SW480 (cell line): Measurements from ENCODE around the gene GAS2.
A peak's percentile ranks its signal among the peaks of the same experiment; 100 is the strongest.

Experiments used
- DNase-seq: peaks from one replicate; pipeline ENCODE4 v3.0.0-alpha.2; 2016; ENCODE audit warnings: low spot score

GAS2 gene

GRCh38 chr11:22728600-22729389 lies 62.4 kb downstream of the GAS2 start:
- no peak for DNase-seq

GRCh38 chr11:22730319-22730718 lies 63.9 kb downstream of the GAS2 start:
- DNase-seq = peak; percentile 49

- no peak for DNase-seq
Observed at GRCh38 chr11:22732588-22732987, 66.2 kb downstream of the GAS2 start.

DNA sequence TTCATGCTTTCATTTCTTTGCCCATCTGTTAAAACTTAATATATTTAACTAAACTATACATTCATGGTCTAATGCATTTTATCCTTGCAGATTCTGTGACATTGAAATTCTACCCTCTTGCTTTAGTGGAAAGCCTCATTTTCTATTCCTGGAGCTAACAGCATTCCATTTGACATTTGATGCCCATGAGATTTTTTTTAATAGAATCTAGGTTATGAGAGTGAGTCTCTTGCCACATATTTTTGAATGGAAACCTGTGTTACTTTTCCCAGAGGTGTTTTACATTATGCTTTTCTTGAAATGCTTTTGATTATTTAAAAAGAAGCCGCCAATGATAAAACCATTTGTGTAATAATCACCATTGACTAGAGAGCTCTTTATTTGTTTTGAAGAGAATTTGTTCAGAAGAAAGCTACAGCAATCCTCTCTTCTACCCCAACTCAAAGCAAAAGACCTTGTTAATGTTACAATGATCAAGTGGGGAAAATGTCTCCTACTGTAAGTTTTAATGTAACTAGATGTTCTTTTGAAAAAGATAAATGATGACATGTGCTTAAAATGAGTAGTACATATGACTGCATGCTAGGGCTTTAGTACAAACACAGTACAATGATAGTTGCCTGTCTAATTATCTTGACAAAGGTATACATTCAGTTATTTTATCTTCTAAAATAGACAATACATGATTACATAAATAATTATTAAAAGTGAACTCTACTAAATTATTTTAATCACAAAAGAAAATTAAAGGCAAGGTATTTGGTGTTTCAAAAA lies 67.3 kb downstream of the GAS2 start:
- DNase-seq = no peak

GRCh38 chr11:22734628-22735345 lies 68.4 kb downstream of the GAS2 start:
- DNase-seq = no peak

DNA sequence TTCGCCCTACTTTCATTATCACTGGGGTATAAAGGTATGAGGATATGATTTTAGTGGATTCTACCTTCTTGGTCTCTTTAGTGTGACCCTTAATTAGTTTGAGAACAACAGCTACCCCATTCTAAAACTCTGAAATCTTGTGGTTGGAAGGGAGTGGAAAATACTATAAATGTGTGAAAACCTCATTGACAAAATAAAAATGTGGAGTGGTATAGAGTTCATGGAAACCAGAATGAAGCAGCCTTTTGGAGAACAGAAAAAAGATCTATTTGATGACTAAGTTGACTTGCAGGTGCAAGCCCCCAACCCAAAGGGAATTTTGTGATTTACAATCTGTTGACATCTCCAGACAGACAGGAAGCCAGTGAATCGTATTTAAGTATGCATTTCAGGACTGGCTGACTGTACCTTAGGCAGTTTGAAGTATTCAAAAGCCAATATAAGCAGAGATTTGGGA lies 75.8 kb downstream of the GAS2 start:
- no peak for DNase-seq

- no peak for DNase-seq
Observed at GRCh38 chr11:22749536-22749935, 83.1 kb downstream of the GAS2 start.

GRCh38 chr11:22752908-22753310 lies 86.5 kb downstream of the GAS2 start:
- DNase-seq = no peak

DNA sequence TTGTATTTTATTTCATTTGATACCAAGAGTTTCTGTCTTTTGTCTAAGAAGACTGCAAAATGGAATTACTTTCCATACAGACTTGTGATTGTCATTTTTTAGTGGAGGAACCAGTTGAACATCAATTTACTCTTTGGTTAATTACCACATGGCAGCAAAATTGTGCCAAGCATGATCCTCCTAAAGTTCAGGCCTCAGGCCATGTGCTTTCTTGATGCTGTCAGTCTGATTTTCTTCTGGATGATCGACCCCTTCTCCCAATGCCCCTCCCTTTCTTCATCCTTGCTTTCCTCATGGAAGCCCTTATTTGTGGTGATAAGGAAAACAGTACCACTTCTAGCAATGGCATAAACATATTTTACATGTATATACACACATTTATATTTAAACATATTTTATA lies 87.0 kb downstream of the GAS2 start:
- DNase-seq = no peak

DNA sequence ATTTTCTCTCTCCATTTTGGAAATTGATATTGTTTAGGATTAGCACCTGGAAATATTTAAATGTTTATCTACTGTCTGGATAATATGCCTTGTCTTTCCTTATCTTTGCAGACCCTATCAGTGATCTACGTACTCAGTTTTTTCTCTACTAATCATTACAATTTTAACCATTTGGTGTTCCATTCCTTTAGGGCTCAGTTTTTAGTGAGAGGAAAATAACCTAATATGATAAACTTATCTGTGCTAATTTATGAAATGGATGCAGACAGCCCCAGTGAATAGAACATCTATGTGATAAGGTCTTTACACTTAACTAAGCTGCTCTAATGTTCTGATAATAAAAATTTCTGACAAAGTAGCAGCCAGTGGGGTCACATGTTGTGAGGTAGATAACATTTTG lies 94.7 kb downstream of the GAS2 start:
- no peak for DNase-seq

GRCh38 chr11:22763166-22763565 lies 96.8 kb downstream of the GAS2 start:
- DNase-seq = no peak

GRCh38 chr11:22764735-22765134 lies 98.3 kb downstream of the GAS2 start:
- no peak for DNase-seq

DNA sequence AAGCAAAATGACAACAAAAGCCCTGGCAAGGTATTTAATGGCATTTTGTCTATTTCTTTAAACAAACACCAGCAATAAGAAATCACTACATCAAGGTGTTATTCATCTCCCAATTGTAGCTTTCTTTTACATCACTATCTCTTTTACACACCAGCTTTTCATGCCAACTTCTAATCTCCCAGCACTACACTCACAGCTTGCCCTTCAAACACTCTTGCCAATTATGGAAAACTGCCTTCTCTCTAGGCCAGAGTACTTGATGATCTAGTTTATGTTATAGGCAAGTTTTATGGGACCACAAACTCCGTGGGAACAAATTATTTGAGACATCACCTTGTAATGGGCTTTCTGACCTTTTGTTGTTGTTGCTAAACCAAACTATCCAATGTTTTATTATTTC lies 101.9 kb downstream of the GAS2 start:
- no peak for DNase-seq

DNA sequence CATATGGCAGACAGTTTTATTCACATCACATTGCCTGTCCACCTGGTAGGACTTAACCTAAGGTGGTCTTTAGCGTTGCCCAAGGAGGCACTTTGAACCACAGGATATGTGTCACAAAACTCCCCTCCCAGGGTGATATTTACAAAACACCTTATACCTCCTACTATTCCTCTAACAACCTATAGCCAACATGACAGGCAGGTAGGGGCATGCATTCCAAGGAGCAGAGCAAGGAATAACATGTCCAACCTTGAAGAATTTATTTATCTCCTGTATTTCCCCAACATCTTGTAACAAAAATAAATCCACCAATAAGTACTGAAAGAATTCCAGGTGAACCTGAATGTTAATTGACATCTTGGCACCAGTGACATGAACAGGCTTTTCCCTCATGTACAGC lies 102.7 kb downstream of the GAS2 start:
- DNase-seq = no peak

GRCh38 chr11:22774716-22775115 lies 108.3 kb downstream of the GAS2 start:
- no peak for DNase-seq

- no peak for DNase-seq
Observed at GRCh38 chr11:22775248-22775647, 108.8 kb downstream of the GAS2 start.

- DNase-seq = peak; percentile 20
Observed at GRCh38 chr11:22778642-22779041, 112.2 kb downstream of the GAS2 start.

DNA sequence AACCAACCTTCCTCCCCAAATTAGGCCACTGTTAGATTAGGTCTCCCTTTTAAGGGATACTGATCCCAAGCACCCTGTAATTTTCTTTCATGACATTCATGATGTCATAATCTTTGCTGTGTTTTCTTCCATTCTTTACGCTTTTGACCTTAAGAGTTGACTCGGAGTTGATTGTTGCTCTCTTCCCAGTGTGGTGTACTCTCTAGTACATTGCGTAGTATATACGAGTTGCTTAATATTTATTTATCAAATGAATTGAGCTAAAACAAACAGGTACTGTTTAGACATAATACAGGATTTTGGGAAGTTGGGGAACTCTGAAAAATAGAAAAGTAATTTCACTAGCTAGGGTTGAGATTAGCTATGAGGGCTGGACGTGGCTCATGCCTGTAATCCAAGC lies 113.4 kb downstream of the GAS2 start:
- no peak for DNase-seq

GRCh38 chr11:22780952-22781593 lies 114.7 kb downstream of the GAS2 start:
- no peak for DNase-seq

DNA sequence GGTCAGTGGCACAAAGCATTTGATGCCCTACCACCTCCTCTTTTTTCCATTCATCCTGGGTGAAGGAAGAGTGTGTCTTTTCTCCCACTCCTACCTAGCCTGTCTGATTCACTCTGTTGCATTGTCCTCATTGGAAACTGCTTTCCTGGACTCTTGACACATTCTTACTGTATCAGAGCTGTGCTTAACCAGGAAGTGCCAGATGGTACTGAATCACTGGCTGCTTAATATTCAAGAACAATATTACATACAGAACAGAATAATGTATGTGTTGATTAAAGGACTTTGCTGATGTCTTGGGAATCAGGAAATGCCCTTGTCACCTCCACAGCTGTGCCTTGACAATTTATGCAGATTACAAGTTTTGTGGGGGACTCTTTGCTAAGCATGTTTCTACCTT lies 118.8 kb downstream of the GAS2 start:
- DNase-seq = no peak

- no peak for DNase-seq
Observed at GRCh38 chr11:22786475-22786874, 120.1 kb downstream of the GAS2 start.

DNA sequence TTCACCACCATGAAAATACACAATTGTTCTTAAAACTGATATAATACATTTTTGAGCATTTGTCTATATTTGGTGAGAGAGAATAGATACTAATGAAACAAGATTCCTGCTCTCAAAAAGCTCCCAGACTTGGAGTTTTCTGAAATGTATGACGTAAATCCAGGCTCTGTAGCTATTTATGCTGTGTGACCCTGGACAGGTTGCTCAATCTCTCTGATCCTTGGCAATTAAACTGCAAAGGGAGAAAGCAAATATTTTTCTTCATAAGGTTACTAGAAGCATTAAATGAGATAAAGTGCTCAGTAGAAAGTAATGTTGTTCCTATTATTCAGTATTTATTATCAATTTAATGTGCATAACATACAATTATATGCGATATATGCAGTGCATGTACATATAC lies 120.6 kb downstream of the GAS2 start:
- DNase-seq = no peak
